ENCODE data around the gene CHIA.

GRCh38 chr1:111280267-111280666, 10.4 kb upstream of the CHIA start:
- TF ChIP-seq FOXJ3 (CRISPR knock-in tag; IDR thresholded peaks at IDR 0.05) (no peak), USF1 (IDR thresholded peaks at IDR 0.05; ENCODE audit: borderline replicate concordance, low read depth) (no peak), FOSL2 (IDR thresholded peaks at IDR 0.05; ENCODE audit: borderline replicate concordance, low read depth) (no peak), RAD21 (IDR thresholded peaks at IDR 0.05; ENCODE audit: low read length) (no peak), RFX5 (IDR thresholded peaks at IDR 0.05; ENCODE audit: low read length) (no peak), EP300 (IDR thresholded peaks at IDR 0.05; ENCODE audit: borderline replicate concordance in 1 of 2, low read depth in 1 of 2, low read length in 1 of 2) (no peak), RCOR1 (IDR thresholded peaks at IDR 0.05; ENCODE audit: low read length) (no peak), NFIC (IDR thresholded peaks at IDR 0.05; ENCODE audit: borderline replicate concordance) (no peak), MXI1 (IDR thresholded peaks at IDR 0.05; ENCODE audit: low read depth, low read length) (no peak)
- TF ChIP-seq, protein P1, sequence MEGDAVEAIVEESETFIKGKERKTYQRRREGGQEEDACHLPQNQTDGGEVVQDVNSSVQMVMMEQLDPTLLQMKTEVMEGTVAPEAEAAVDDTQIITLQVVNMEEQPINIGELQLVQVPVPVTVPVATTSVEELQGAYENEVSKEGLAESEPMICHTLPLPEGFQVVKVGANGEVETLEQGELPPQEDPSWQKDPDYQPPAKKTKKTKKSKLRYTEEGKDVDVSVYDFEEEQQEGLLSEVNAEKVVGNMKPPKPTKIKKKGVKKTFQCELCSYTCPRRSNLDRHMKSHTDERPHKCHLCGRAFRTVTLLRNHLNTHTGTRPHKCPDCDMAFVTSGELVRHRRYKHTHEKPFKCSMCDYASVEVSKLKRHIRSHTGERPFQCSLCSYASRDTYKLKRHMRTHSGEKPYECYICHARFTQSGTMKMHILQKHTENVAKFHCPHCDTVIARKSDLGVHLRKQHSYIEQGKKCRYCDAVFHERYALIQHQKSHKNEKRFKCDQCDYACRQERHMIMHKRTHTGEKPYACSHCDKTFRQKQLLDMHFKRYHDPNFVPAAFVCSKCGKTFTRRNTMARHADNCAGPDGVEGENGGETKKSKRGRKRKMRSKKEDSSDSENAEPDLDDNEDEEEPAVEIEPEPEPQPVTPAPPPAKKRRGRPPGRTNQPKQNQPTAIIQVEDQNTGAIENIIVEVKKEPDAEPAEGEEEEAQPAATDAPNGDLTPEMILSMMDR (IDR thresholded peaks at IDR 0.05), result no peak

All from SK-N-SH (cell line).